Pulmonary artery endothelial cell (primary cell): Measurements from ENCODE around the gene CMTM2. TPM values are rescaled to one million over a fixed set of nuclear protein-coding genes. Genes with fewer than 3 reads are reported as not detected.

Experiments
- DNase-seq: peaks from one replicate; pipeline ENCODE4 v3.0.0-alpha.2; 2011; ENCODE audit warnings: low read depth, low spot score
- total RNA-seq: library from RNA; depleted of rRNA; stranded (reverse); fragments of >200 nt; gene quantifications from 2 replicates; pipeline ENCODE4 v1.2.3, GENCODE V29; 2014

Gene CMTM2
- total RNA-seq, result not detected in 2 replicates

- DNase-seq, result no peak
These were observed at the start of gene CMTM2 for GRCh38 chr16:66578651-66579531. CMTM2 (plus strand) TSS chr16:66579463; CDS start chr16:66579608, 145 bp downstream.

- DNase-seq, result no peak
These were observed 49.8 kb upstream of the CMTM2 start for GRCh38 chr16:66529475-66529874.

GRCh38 chr16:66534376-66534799, 44.9 kb upstream of the CMTM2 start:
- DNase-seq, result no peak

- no peak for DNase-seq
These were observed 42.7 kb upstream of the CMTM2 start for GRCh38 chr16:66536525-66536924.

- DNase-seq, result no peak
These were observed 42.0 kb upstream of the CMTM2 start for GRCh38 chr16:66537236-66537635.

- no peak for DNase-seq
These were observed 40.4 kb upstream of the CMTM2 start for GRCh38 chr16:66538910-66539309.

GRCh38 chr16:66539623-66540469, 39.4 kb upstream of the CMTM2 start:
- DNase-seq, result no peak

GRCh38 chr16:66541388-66542355, 37.6 kb upstream of the CMTM2 start:
- DNase-seq, result no peak

GRCh38 chr16:66542396-66542795, 36.9 kb upstream of the CMTM2 start:
- no peak for DNase-seq

- DNase-seq, result no peak
These were observed 35.7 kb upstream of the CMTM2 start for GRCh38 chr16:66543541-66543940.

- DNase-seq, result no peak
These were observed 35.1 kb upstream of the CMTM2 start for GRCh38 chr16:66544016-66544757.

- DNase-seq, result no peak
These were observed 31.9 kb upstream of the CMTM2 start for GRCh38 chr16:66547101-66547989.

GRCh38 chr16:66548068-66548467, 31.2 kb upstream of the CMTM2 start:
- DNase-seq, result no peak

- DNase-seq, result no peak
These were observed 30.4 kb upstream of the CMTM2 start for GRCh38 chr16:66548868-66549267.

GRCh38 chr16:66549284-66550131, 29.8 kb upstream of the CMTM2 start, which contains the start of gene TK2:
TK2 (minus strand) TSS chr16:66550122; CDS start chr16:66550061, 61 bp downstream.
- no peak for DNase-seq

GRCh38 chr16:66551348-66551759, 27.9 kb upstream of the CMTM2 start:
- DNase-seq, result no peak

- no peak for DNase-seq
These were observed 27.4 kb upstream of the CMTM2 start for GRCh38 chr16:66551788-66552285.
